ENCODE data around the gene GJC3.

DNA sequence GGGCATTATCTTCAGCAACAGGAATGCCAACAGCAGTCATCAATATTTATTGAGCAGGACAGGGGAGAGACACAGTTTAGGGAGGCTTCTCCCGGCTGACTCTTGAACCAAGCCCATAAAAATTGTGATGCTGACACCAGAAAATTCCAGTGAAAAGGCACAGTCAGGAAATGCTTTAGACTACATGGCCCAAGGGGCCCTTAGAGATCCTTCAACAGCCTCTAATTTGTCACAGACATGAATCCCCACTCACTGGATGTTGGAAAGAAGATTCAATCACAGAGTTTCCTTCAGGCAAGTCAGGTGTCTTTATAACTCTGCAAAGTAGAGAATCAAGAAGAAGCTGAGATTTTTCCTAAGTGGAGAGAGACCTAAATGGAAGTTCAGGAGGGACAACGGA lies 1.2 kb downstream of the GJC3 start:
- TF ChIP-seq EP300 (IDR thresholded peaks at IDR 0.05): no peak
- TF ChIP-seq CTCF (IDR thresholded peaks at IDR 0.05): no peak
- TF ChIP-seq POLR2AphosphoS5 (IDR thresholded peaks at IDR 0.05): no peak
- TF ChIP-seq POLR2A (IDR thresholded peaks at IDR 0.05): no peak
